HEK293 (cell line): Measurements from ENCODE around the gene GABRR1.

Experiments used
- CTCF ChIA-PET: fragments of 350-600 bp; formaldehyde crosslinking; extraction: SDS; loops from one replicate; lab custom pipeline; 2021; ENCODE audit warnings: antibody characterized with exemption; lab: Yijun Ruan, JAX
- POLR2A ChIA-PET: fragments of 300-600 bp; formaldehyde crosslinking; extraction: SDS; loops from one replicate; lab custom pipeline; 2020; ENCODE audit warnings: antibody characterized with exemption, inconsistent platforms; lab: Yijun Ruan, JAX
- H3K27ac ChIP-seq: fragments of 200-500 bp; sonication (Bioruptor generic); 2 replicates; pipeline ENCODE4 v1.5.1; 2014; ENCODE audit warnings: low read depth, low read length, control low read depth, inconsistent platforms; ENCODE audit errors: extremely low read depth
- H3K36me3 ChIP-seq, 2 experiments: fragments of 200-500 bp in 1 of 2; sonication (Bioruptor generic) in 1 of 2; 1 replicate in 1 of 2; 2 replicates in 1 of 2; pipeline ENCODE4 v1.5.1; 2014 to 2017; ENCODE audit warnings: inconsistent platforms in 2 of 2, low read length in 2 of 2; ENCODE audit not compliant: control insufficient read depth in 2 of 2, insufficient read depth in 1 of 2
- H3K4me1 ChIP-seq: fragments of 200-500 bp; sonication (Bioruptor generic); 2 replicates; pipeline ENCODE4 v1.5.1; 2014; ENCODE audit warnings: mild to moderate bottlenecking, low read length, inconsistent platforms; ENCODE audit not compliant: control insufficient read depth, insufficient read depth
- H3K4me3 ChIP-seq: 2 replicates; pipeline ENCODE4 v1.5.1; 2011; ENCODE audit warnings: low read depth, mild to moderate bottlenecking, control low read depth, low read length, moderate library complexity
- H3K9me3 ChIP-seq: fragments of 200-500 bp; sonication (Bioruptor generic); 2 replicates; pipeline ENCODE4 v1.5.1; 2014; ENCODE audit warnings: low read depth, low read length, inconsistent platforms; ENCODE audit not compliant: control insufficient read depth, insufficient read depth
- CTCF ChIP-seq: fragments of 450-650 bp; formaldehyde crosslinking; IDR thresholded peaks from 2 replicates; pipeline ENCODE4 v1.5.1; 2016; ENCODE audit warnings: missing biosample characterization, missing genetic modification characterization
- GLI2 ChIP-seq: fragments of 450-650 bp; formaldehyde crosslinking; IDR thresholded peaks from 2 replicates; pipeline ENCODE4; 2017; ENCODE audit warnings: missing biosample characterization, missing genetic modification characterization, low read depth, borderline replicate concordance
- GLI4 ChIP-seq: fragments of 450-650 bp; formaldehyde crosslinking; IDR thresholded peaks from 2 replicates; pipeline ENCODE4 v1.5.1; 2016; ENCODE audit warnings: missing biosample characterization, missing genetic modification characterization
- OVOL3 ChIP-seq: fragments of 450-650 bp; formaldehyde crosslinking; IDR thresholded peaks from 2 replicates; pipeline ENCODE4 v1.5.1; 2016; ENCODE audit warnings: missing biosample characterization, missing genetic modification characterization
- PRDM1 ChIP-seq: fragments of 450-650 bp; formaldehyde crosslinking; IDR thresholded peaks from 2 replicates; pipeline ENCODE4; 2016; ENCODE audit warnings: missing biosample characterization, missing genetic modification characterization
- SCRT2 ChIP-seq: fragments of 450-650 bp; formaldehyde crosslinking; IDR thresholded peaks from 2 replicates; pipeline ENCODE4 v1.5.1; 2016; ENCODE audit warnings: missing biosample characterization, missing genetic modification characterization
- ZBTB17 ChIP-seq: fragments of 450-650 bp; formaldehyde crosslinking; IDR thresholded peaks from 2 replicates; pipeline ENCODE4 v1.5.1; 2016; ENCODE audit warnings: missing biosample characterization, missing genetic modification characterization
- ZBTB48 ChIP-seq: fragments of 450-650 bp; formaldehyde crosslinking; IDR thresholded peaks from 2 replicates; pipeline ENCODE4 v1.5.1; 2016; ENCODE audit warnings: missing biosample characterization, missing genetic modification characterization
- ZBTB49 ChIP-seq: fragments of 450-650 bp; formaldehyde crosslinking; IDR thresholded peaks from 2 replicates; pipeline ENCODE4 v1.5.1; 2016; ENCODE audit warnings: missing biosample characterization, missing genetic modification characterization, low read depth
- ZNF138 ChIP-seq: fragments of 450-650 bp; formaldehyde crosslinking; IDR thresholded peaks from 2 replicates; pipeline ENCODE4 v1.5.1; 2016; ENCODE audit warnings: missing biosample characterization, missing genetic modification characterization, borderline replicate concordance
- ZNF23 ChIP-seq: fragments of 450-650 bp; formaldehyde crosslinking; IDR thresholded peaks from 2 replicates; pipeline ENCODE4 v1.5.1; 2016; ENCODE audit warnings: missing biosample characterization, missing genetic modification characterization, borderline replicate concordance
- ZNF366 ChIP-seq: fragments of 450-650 bp; formaldehyde crosslinking; conservative IDR thresholded peaks from 2 replicates; pipeline ENCODE4 v1.5.1; 2016; ENCODE audit warnings: missing biosample characterization, missing genetic modification characterization
- ZNF623 ChIP-seq: fragments of 450-650 bp; formaldehyde crosslinking; IDR thresholded peaks from 2 replicates; pipeline ENCODE4 v1.5.1; 2016; ENCODE audit warnings: missing biosample characterization, missing genetic modification characterization
- ZNF664 ChIP-seq: fragments of 450-650 bp; formaldehyde crosslinking; IDR thresholded peaks from 2 replicates; pipeline ENCODE4 v1.5.1; 2016; ENCODE audit warnings: missing biosample characterization, missing genetic modification characterization
- ZNF670 ChIP-seq: fragments of 450-650 bp; formaldehyde crosslinking; IDR thresholded peaks from 2 replicates; pipeline ENCODE4 v1.5.1; 2016; ENCODE audit warnings: missing biosample characterization, missing genetic modification characterization, low read depth
- ZNF701 ChIP-seq: fragments of 450-650 bp; formaldehyde crosslinking; IDR thresholded peaks from 2 replicates; pipeline ENCODE4 v1.5.1; 2016; ENCODE audit warnings: missing biosample characterization, missing genetic modification characterization

GABRR1 gene

GRCh38 chr6:89161326-89162046 is 55.7 kb downstream of the GABRR1 start:
- H3K9me3 ChIP-seq = no peaks in the 10 kb centered on the region
- POLR2A ChIA-PET = interaction anchor here (0.7 kb wide), 1 partner anchor 81 kb away, joined by 3 read pairs; the partner anchor contains the start of gene PNRC1
- CTCF ChIA-PET = interaction anchor here (0.9 to 1.5 kb wide), 3 partner anchors 9 to 18 kb away, joined by 3 to 4 read pairs (median 4); no protein-coding TSS in a partner anchor
- H3K36me3 ChIP-seq = peaks cover 69 to 80% of the 10 kb centered on the region in 2 experiments
- no peak overlapping the region for H3K4me3 ChIP-seq
- TF ChIP-seq CTCF (peak; percentile 55), ZBTB48 (tag by site-specific recombination) (no peak), ZNF670 (no peak), ZNF664 (tag by site-specific recombination) (peak; percentile 57; the same call in 1 of the 2 replicates), GLI2 (tag by site-specific recombination) (no peak), ZNF23 (tag by site-specific recombination) (no peak), ZBTB17 (tag by site-specific recombination) (no peak), ZNF701 (tag by site-specific recombination) (no peak)
- no peak overlapping the region for H3K27ac ChIP-seq
- no peaks in the 10 kb centered on the region for H3K4me1 ChIP-seq

GRCh38 chr6:89160331-89161092 is 56.6 kb downstream of the GABRR1 start:
- TF ChIP-seq PRDM1 (tag by site-specific recombination) (peak; percentile 16; the same call in 1 of the 2 replicates), OVOL3 (tag by site-specific recombination) (no peak), ZNF138 (tag by site-specific recombination) (no peak), GLI4 (tag by site-specific recombination) (no peak), ZNF623 (peak; percentile 98), ZBTB49 (tag by site-specific recombination) (no peak), SCRT2 (peak; percentile 45; the same call in 1 of the 2 replicates), ZNF366 (tag by site-specific recombination) (no peak)
- TF ChIP-seq, all 188 proteins: peak for 3
- Histone ChIP-seq H3K4me3 (no peak overlapping the region), H3K9me3 (no peaks in the 10 kb centered on the region), H3K4me1 (no peaks in the 10 kb centered on the region), H3K36me3 (peaks cover 72 to 76% of the 10 kb centered on the region in 2 experiments), H3K27ac (no peak overlapping the region)
- ChIA-PET CTCF (interaction anchor here (0.6 to 2.3 kb wide), 3 partner anchors 37 to 1135 kb away, joined by 3 to 10 read pairs (median 3); no protein-coding TSS in a partner anchor), POLR2A (interaction anchor here (1.9 kb wide), 1 partner anchor 80 kb away, joined by 4 read pairs; the partner anchor contains the start of gene PNRC1)
